ENCODE data around the gene KRT85.

DNA sequence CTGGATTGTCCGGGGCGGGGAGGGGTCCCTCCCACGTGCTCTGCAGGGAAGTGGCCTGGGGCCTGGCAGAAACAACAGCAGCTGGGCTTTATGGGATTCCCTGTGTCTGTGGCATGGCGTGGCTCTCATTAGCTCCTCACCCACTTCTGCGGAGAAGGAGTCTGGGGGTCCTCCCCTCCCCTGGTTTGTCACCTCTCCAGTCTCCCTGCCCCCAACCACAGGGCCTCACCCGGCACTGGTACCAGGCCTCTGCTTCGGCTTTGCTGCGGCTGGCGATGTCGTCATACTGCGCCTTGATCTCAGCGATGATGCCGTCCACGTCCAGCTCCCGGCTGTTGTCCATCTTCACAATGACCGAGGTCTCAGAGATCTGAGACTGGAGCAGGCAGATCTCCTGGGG lies 32.5 kb upstream of the KRT85 start:
- no peak for TF ChIP-seq ZSCAN20 (CRISPR knock-in tag; IDR thresholded peaks at IDR 0.05)
- TF ChIP-seq, protein P1, sequence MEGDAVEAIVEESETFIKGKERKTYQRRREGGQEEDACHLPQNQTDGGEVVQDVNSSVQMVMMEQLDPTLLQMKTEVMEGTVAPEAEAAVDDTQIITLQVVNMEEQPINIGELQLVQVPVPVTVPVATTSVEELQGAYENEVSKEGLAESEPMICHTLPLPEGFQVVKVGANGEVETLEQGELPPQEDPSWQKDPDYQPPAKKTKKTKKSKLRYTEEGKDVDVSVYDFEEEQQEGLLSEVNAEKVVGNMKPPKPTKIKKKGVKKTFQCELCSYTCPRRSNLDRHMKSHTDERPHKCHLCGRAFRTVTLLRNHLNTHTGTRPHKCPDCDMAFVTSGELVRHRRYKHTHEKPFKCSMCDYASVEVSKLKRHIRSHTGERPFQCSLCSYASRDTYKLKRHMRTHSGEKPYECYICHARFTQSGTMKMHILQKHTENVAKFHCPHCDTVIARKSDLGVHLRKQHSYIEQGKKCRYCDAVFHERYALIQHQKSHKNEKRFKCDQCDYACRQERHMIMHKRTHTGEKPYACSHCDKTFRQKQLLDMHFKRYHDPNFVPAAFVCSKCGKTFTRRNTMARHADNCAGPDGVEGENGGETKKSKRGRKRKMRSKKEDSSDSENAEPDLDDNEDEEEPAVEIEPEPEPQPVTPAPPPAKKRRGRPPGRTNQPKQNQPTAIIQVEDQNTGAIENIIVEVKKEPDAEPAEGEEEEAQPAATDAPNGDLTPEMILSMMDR (IDR thresholded peaks at IDR 0.05), result no peak
- TF ChIP-seq, protein P2, sequence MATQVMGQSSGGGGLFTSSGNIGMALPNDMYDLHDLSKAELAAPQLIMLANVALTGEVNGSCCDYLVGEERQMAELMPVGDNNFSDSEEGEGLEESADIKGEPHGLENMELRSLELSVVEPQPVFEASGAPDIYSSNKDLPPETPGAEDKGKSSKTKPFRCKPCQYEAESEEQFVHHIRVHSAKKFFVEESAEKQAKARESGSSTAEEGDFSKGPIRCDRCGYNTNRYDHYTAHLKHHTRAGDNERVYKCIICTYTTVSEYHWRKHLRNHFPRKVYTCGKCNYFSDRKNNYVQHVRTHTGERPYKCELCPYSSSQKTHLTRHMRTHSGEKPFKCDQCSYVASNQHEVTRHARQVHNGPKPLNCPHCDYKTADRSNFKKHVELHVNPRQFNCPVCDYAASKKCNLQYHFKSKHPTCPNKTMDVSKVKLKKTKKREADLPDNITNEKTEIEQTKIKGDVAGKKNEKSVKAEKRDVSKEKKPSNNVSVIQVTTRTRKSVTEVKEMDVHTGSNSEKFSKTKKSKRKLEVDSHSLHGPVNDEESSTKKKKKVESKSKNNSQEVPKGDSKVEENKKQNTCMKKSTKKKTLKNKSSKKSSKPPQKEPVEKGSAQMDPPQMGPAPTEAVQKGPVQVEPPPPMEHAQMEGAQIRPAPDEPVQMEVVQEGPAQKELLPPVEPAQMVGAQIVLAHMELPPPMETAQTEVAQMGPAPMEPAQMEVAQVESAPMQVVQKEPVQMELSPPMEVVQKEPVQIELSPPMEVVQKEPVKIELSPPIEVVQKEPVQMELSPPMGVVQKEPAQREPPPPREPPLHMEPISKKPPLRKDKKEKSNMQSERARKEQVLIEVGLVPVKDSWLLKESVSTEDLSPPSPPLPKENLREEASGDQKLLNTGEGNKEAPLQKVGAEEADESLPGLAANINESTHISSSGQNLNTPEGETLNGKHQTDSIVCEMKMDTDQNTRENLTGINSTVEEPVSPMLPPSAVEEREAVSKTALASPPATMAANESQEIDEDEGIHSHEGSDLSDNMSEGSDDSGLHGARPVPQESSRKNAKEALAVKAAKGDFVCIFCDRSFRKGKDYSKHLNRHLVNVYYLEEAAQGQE (IDR thresholded peaks at IDR 0.05), result no peak
